Hepatocyte (in vitro differentiated cells): ENCODE measurements around the gene FNDC3B. TPM values are rescaled to one million over a fixed set of nuclear protein-coding genes. Genes with fewer than 3 reads are reported as not detected.

Source experiments
- DNase-seq: peaks from one replicate; pipeline ENCODE4 v3.0.0-alpha.2; 2016; ENCODE audit warnings: low spot score
- H2AFZ ChIP-seq: fragments of 200-600 bp; sonication (generic); 2 replicates; pipeline ENCODE4 v1.6.0; 2016; ENCODE audit warnings: antibody characterized with exemption, mild to moderate bottlenecking
- H3K27ac ChIP-seq: fragments of 200-600 bp; sonication (generic); 2 replicates; pipeline ENCODE4 v1.5.1; 2016; ENCODE audit warnings: mild to moderate bottlenecking
- H3K27me3 ChIP-seq: fragments of 200-600 bp; sonication (generic); 2 replicates; pipeline ENCODE4 v1.6.1; 2016
- H3K36me3 ChIP-seq: fragments of 200-600 bp; sonication (generic); replicated peaks from 2 replicates; pipeline ENCODE4 v1.5.1; 2016; ENCODE audit warnings: low read depth; ENCODE audit not compliant: insufficient read depth
- H3K4me1 ChIP-seq: fragments of 200-600 bp; sonication (generic); 2 replicates; pipeline ENCODE4 v1.5.1; 2016; ENCODE audit warnings: mild to moderate bottlenecking, moderate library complexity; ENCODE audit not compliant: insufficient read depth
- H3K4me2 ChIP-seq: fragments of 200-600 bp; sonication (generic); 2 replicates; pipeline ENCODE4 v1.6.0; 2016
- H3K4me3 ChIP-seq: fragments of 200-600 bp; sonication (generic); 2 replicates; pipeline ENCODE4 v1.5.1; 2016; ENCODE audit warnings: mild to moderate bottlenecking
- H3K79me2 ChIP-seq: fragments of 200-600 bp; sonication (generic); 2 replicates; pipeline ENCODE4 v1.6.0; 2017; ENCODE audit warnings: mild to moderate bottlenecking
- H3K9me2 ChIP-seq: fragments of 200-600 bp; sonication (generic); replicated peaks from 2 replicates; pipeline ENCODE4 v1.6.0; 2017; ENCODE audit warnings: mild to moderate bottlenecking; ENCODE audit not compliant: insufficient read depth
- H3K9me3 ChIP-seq: fragments of 200-600 bp; sonication (generic); 2 replicates; pipeline ENCODE4 v1.5.1; 2016; ENCODE audit warnings: low read depth, mild to moderate bottlenecking
- H4K20me1 ChIP-seq: fragments of 200-600 bp; sonication (generic); 2 replicates; pipeline ENCODE4 v1.6.0; 2016; ENCODE audit warnings: mild to moderate bottlenecking; ENCODE audit not compliant: insufficient read depth, poor library complexity, severe bottlenecking
- CTCF ChIP-seq: fragments of 200-600 bp; sonication (generic); IDR thresholded peaks from 2 replicates; pipeline ENCODE4 v1.5.1; 2016; ENCODE audit warnings: antibody characterized with exemption, mild to moderate bottlenecking; ENCODE audit not compliant: poor library complexity
- EZH2 ChIP-seq: fragments of 200-600 bp; sonication (generic); IDR thresholded peaks from 2 replicates; pipeline ENCODE4 v1.6.1; 2016; ENCODE audit warnings: antibody characterized with exemption, mild to moderate bottlenecking, borderline replicate concordance
- EZH2phosphoT487 ChIP-seq: fragments of 200-600 bp; sonication (generic); IDR thresholded peaks from one replicate; pipeline ENCODE4 v1.6.1; 2018; ENCODE audit warnings: antibody characterized with exemption, mild to moderate bottlenecking, low read depth, moderate library complexity; ENCODE audit not compliant: unreplicated experiment, severe bottlenecking
- WGBS: methylation state at CpG from one replicate; pipeline ENCODE4 v1.1.6; 2016; ENCODE audit warnings: low lambda C conversion rate; ENCODE audit errors: missing lambda C conversion rate; 5-methylcytosine and 5-hydroxymethylcytosine counted together
- polyA plus RNA-seq: library from polyadenylated mRNA; unstranded; fragments of >200 nt; fragmentation: Nextera tagmentation; extraction: Ambion mirVana; gene quantifications from 2 replicates; pipeline ENCODE4 v1.2.1, GENCODE V29; 2016
- total RNA-seq: library from RNA; depleted of rRNA; stranded (reverse); fragments of >200 nt; gene quantifications from 2 replicates; pipeline ENCODE4 v1.2.3, GENCODE V29; 2014

The FNDC3B gene
- total and polyA plus RNA-seq, 2 experiments from 2014 or later: 61.2 to 113 TPM

DNA sequence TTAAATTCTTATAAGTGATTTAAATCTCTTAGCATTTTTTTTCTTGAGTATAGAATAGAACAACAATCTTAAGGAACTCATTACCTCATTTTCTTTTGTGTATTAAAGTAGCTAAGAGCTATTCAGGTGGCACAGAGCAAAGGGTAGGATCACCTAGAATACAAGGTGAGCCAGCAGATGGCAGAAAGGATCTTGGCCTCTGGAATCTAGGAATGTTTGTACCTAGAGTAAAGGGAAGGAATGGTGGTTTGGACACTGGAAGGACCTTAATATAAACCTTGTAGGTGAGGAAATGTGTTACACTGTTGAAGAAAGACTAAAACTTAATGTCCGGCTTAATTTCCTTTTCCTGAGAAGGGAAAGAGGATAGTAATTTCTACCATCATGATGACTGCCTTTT, 319.9 kb downstream of the FNDC3B start:
- Histone ChIP-seq H3K9me2 (no peaks in the 10 kb centered on the region), H3K27me3 (no peaks in the 10 kb centered on the region), H2AFZ (no peak overlapping the region), H3K9me3 (no peaks in the 10 kb centered on the region), H3K79me2 (peaks cover 7% of the 10 kb centered on the region), H3K27ac (no peak overlapping the region), H3K4me2 (no peak overlapping the region), H3K4me3 (no peak overlapping the region), H3K4me1 (no peaks in the 10 kb centered on the region), H4K20me1 (no peaks in the 10 kb centered on the region), H3K36me3 (no peaks in the 10 kb centered on the region)
- 100% methylated on average over 1 of the region's 1 CpG for WGBS
- DNase-seq: no peak
- TF ChIP-seq EZH2 (no peak), EZH2phosphoT487 (no peak), CTCF (no peak)

DNA sequence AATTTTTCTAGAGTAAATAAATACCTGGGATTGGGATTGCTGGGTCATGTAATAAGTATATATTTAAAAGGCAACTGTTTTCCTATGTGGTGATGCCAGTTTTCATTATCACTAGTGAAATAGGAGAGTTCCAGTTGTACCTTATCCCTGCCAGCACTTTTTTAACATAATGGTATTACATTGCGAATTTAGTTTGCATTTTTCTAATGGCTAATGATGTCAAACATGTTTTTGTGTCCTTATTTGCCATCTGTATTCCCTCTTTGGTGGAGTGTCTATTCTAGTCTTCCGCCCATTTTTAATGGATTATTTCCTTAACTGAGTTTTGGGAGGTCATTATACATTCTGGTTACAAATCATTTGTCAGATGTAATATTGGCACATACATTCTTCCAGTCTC, 320.6 kb downstream of the FNDC3B start:
- H3K9me2 ChIP-seq: no peaks in the 10 kb centered on the region
- no peak overlapping the region for H3K27ac ChIP-seq
- H4K20me1 ChIP-seq: no peaks in the 10 kb centered on the region
- no peak overlapping the region for H3K4me3 ChIP-seq
- TF ChIP-seq EZH2: no peak
- TF ChIP-seq EZH2phosphoT487: no peak
- no peak for TF ChIP-seq CTCF
- H2AFZ ChIP-seq: no peak overlapping the region
- WGBS: 98% methylated on average over 2 of the region's 2 CpGs
- H3K36me3 ChIP-seq: no peaks in the 10 kb centered on the region
- H3K4me1 ChIP-seq: no peaks in the 10 kb centered on the region
- H3K27me3 ChIP-seq: no peaks in the 10 kb centered on the region
- peaks cover 7% of the 10 kb centered on the region for H3K79me2 ChIP-seq
- DNase-seq: no peak
- H3K9me3 ChIP-seq: no peaks in the 10 kb centered on the region
- no peak overlapping the region for H3K4me2 ChIP-seq

DNA sequence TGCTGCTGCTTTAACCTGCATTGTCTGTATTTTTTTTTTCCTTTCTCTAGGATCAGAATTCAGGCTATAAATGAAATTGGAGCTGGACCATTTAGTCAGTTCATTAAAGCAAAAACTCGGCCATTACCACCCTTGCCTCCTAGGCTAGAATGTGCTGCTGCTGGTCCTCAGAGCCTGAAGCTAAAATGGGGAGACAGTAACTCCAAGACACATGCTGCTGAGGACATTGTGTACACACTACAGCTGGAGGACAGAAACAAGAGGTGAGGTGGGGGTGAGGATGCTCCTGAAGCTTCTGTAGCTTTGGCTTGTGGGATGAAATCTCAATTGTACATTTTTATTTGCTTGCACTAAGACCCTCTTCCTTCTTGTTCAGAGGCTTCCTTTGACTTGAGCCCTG, 323.2 kb downstream of the FNDC3B start:
- Histone ChIP-seq H2AFZ (no peak overlapping the region), H3K4me2 (no peak overlapping the region), H4K20me1 (no peaks in the 10 kb centered on the region), H3K9me3 (no peaks in the 10 kb centered on the region), H3K4me3 (no peak overlapping the region), H3K36me3 (no peaks in the 10 kb centered on the region), H3K79me2 (peaks cover 7% of the 10 kb centered on the region), H3K4me1 (no peaks in the 10 kb centered on the region), H3K27ac (no peak overlapping the region), H3K9me2 (no peaks in the 10 kb centered on the region), H3K27me3 (no peaks in the 10 kb centered on the region)
- TF ChIP-seq CTCF (no peak), EZH2 (no peak), EZH2phosphoT487 (no peak)
- no peak for DNase-seq
- 67% methylated on average over 1 of the region's 1 CpG for WGBS
